Gastrocnemius medialis (tissue), 4 donors: ENCODE results near the gene GNAT3. TPM values are rescaled to one million over a fixed set of nuclear protein-coding genes. Genes with fewer than 3 reads are reported as not detected.

Experiments used
- ATAC-seq, 2 donors: fragments of 150-250 bp; one replicate each; pipeline ENCODE4 v1.9.1; 2016
- DNase-seq, 2 donors: peaks; one replicate each; pipeline ENCODE4 v3.0.0-alpha.2; 2019
- H3K27ac ChIP-seq, 4 donors: fragments of 200-600 bp; sonication (generic); 1 replicate in 1 of 4; 2 replicates in 3 of 4; pipeline ENCODE4 v1.5.1; 2016 to 2018; ENCODE audit warnings: mild to moderate bottlenecking in 2 of 4, moderate library complexity in 1 of 4
- H3K27me3 ChIP-seq, 3 donors: fragments of 200-600 bp; sonication (generic) in 2 of 3; 1 replicate in 1 of 3; 2 replicates in 2 of 3; pipeline versions ENCODE4 v1.5.1 to v1.6.0; 2016 to 2019; ENCODE audit warnings: mild to moderate bottlenecking in 1 of 3, moderate library complexity in 1 of 3
- H3K36me3 ChIP-seq, 2 donors: fragments of 200-600 bp; sonication (generic) in 1 of 2; one replicate each; pipeline ENCODE4 v1.5.1; 2017 to 2018
- H3K4me1 ChIP-seq, 2 donors: fragments of 200-600 bp; sonication (generic) in 1 of 2; one replicate each; pipeline ENCODE4 v1.5.1; 2016 to 2017; ENCODE audit warnings: mild to moderate bottlenecking in 2 of 2
- H3K4me3 ChIP-seq, 4 donors: fragments of 200-600 bp; sonication (generic) in 3 of 4; 1 replicate in 1 of 4; 2 replicates in 3 of 4; pipeline ENCODE4 v1.5.1; 2016 to 2019; ENCODE audit warnings: mild to moderate bottlenecking in 2 of 4
- H3K9me3 ChIP-seq, 3 donors: fragments of 200-600 bp; sonication (generic) in 2 of 3; 1 replicate in 1 of 3; 2 replicates in 2 of 3; pipeline ENCODE4 v1.5.1; 2016 to 2019
- POLR2A ChIP-seq, 2 donors: fragments of 450-650 bp; IDR thresholded peaks; one replicate each; pipeline ENCODE4 v1.6.1; 2017; ENCODE audit warnings: antibody characterized with exemption in 2 of 2, mild to moderate bottlenecking in 2 of 2, moderate library complexity in 2 of 2
- in situ Hi-C, 4 donors: fragments of 200-750 bp; cut with MboI; loops; one replicate each; pipeline versions ENCODE4 v1.15.0 to v1.8.0; 2017; ENCODE audit warnings: low sequenced_read_pairs in 4 of 4
- intact Hi-C: fragments of 100-400 bp; cut with DNase I; formaldehyde crosslinking; loops from one replicate; pipeline ENCODE4 v1.15.1; 2023; ENCODE audit warnings: low total_unique reads
- total RNA-seq, 4 donors: library from RNA; depleted of rRNA; stranded (reverse); fragments of >200 nt; gene quantifications; one replicate each; pipeline versions ENCODE4 v1.1.0 to v1.2.3, GENCODE V29; 2016
- TF ChIP-seq, protein P1 (sequence below), 5 experiments: fragments of 450-650 bp in 3 of 5; fragments of 200-600 bp in 2 of 5; sonication (generic) in 2 of 5; IDR thresholded peaks in 4 of 5; conservative IDR thresholded peaks in 1 of 5; 1 replicate in 4 of 5; 2 replicates in 1 of 5; pipeline ENCODE4 v1.5.1; 2016 to 2019; ENCODE audit warnings: antibody characterized with exemption in 5 of 5, mild to moderate bottlenecking in 3 of 5, moderate library complexity in 3 of 5

GNAT3 gene
- total RNA-seq, 4 donors from 2014 or later: not detected

DNA sequence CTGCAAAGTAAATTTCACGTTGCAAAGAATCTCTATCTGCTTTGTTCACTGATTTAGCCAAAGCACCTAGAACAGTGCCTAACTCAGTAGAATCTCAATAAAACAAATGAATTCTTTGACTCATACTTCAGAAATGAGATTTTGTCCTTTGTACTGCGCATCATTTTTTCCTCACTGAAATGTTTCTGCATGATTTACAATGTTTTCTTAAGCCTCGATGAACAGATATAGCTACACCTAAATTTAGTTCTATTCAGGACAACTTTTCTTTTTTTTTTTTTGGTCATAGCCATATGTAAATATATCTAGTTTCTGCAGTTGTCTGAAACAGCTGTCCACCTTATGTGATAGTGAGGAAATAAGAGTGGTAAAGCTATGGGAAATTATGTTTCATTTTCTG is 15.3 kb downstream of the GNAT3 start:
- Histone ChIP-seq H3K4me3 (no peak overlapping the region), H3K36me3 (no peaks in the 10 kb centered on the region), H3K27ac (no peak overlapping the region), H3K4me1 (peaks cover 25 to 32% of the 10 kb centered on the region in 2 donors), H3K9me3 (no peaks in the 10 kb centered on the region), H3K27me3 (no peaks in the 10 kb centered on the region)
- TF ChIP-seq, protein P1, sequence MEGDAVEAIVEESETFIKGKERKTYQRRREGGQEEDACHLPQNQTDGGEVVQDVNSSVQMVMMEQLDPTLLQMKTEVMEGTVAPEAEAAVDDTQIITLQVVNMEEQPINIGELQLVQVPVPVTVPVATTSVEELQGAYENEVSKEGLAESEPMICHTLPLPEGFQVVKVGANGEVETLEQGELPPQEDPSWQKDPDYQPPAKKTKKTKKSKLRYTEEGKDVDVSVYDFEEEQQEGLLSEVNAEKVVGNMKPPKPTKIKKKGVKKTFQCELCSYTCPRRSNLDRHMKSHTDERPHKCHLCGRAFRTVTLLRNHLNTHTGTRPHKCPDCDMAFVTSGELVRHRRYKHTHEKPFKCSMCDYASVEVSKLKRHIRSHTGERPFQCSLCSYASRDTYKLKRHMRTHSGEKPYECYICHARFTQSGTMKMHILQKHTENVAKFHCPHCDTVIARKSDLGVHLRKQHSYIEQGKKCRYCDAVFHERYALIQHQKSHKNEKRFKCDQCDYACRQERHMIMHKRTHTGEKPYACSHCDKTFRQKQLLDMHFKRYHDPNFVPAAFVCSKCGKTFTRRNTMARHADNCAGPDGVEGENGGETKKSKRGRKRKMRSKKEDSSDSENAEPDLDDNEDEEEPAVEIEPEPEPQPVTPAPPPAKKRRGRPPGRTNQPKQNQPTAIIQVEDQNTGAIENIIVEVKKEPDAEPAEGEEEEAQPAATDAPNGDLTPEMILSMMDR (IDR thresholded peaks at IDR 0.05 in 4 of 5, conservative IDR thresholded peaks at IDR 0.05 in 1 of 5): no peak
- no peak for TF ChIP-seq POLR2A (IDR thresholded peaks at IDR 0.05)
- ATAC-seq: no peak
- no peak for DNase-seq
- intact Hi-C loops: loop anchor here (5.0 kb wide), 1 partner anchor 151 kb away; no protein-coding TSS in a partner anchor
- in situ Hi-C loops: loop anchor here in 1 of 4 donors (10.0 kb wide), 2 partner anchors 58 to 158 kb away; no protein-coding TSS in a partner anchor

DNA sequence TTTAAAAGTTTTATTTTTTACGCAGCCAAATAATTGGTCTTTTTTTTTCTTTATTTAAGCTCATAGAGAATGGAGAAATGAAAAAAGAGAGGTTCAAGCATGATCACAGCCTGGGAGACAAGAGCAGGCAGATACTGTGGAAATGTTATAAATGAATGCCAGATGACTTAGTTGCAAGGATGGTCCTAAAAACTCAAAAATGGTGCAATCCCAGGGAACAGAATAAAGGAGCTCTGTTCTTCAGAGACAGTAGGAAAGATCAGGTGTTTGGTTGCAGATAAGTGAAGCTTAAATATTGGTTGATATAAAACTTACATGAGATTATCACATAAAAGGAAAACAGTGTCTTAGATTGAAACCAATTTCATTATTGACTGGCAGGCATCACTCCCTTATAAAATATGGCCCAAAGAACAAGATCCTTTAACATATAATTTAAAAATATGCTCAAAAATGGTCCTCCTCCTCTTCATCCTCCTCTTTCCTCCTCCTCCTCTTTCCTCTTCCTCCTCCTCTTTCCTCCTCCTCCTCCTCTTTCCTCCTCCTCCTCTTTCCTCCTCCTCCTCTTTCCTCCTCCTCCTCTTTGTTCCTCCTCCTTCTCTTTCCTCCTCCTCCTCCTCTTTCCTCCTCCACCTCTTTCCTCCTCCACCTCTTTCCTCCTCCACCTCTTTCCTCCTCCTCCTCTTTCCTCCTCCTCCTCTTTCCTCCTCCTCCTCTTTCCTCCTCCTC is 18.6 kb downstream of the GNAT3 start:
- Histone ChIP-seq H3K4me1 (peaks cover 19 to 20% of the 10 kb centered on the region in 2 donors), H3K27ac (no peak overlapping the region), H3K4me3 (no peak overlapping the region), H3K9me3 (no peaks in the 10 kb centered on the region), H3K36me3 (no peaks in the 10 kb centered on the region), H3K27me3 (no peaks in the 10 kb centered on the region)
- ATAC-seq: no peak
- intact Hi-C loops (no loop called here), in situ Hi-C loops (loop anchor here in 1 of 4 donors (10.0 kb wide), 2 partner anchors 62 to 162 kb away; no protein-coding TSS in a partner anchor)
- no peak for DNase-seq
- TF ChIP-seq POLR2A (IDR thresholded peaks at IDR 0.05): no peak

DNA sequence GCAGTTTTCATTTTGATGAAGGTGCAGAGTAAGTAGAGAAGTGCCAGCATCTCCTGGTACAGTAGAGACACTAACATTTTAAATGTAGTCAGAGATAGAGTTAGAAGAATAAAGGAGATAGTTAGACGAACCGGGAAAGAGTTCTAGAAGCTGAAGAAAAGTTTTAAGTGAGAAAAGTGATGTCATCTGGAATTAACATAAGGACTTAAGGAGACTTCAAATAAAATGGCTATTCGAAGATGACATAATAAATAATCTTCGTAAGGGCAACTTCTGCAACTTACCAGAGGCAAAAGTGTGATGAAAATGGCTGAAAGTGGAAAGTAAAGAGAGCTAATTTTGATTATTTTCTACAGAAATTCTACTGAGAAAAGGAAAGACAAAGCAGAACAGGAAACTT is 20.4 kb downstream of the GNAT3 start:
- ATAC-seq: no peak

DNA sequence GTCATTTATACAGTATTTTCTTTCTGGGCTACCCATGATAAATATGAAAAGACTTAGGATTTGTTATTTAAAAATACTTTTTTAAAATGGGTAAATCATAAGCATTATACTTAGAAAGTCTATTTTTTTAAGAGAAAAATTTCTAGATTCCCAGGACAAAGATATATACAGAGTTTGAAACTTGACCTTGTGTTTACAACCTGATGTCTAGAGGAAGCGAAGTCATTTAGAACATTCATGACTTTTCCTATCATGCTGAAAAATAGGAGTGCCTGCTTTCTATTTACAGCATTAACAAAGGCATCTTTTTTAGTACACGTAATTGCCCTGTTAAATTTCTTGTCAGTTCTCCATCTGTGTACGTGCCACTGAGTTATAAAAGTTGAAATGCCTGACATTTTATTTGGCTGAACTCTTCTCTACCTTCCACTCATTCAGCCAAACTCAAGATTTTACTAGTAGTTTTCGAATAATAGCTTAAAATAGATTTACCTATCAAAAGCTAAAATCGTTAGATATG is 23.0 kb downstream of the GNAT3 start:
- intact Hi-C loops (no loop called here), in situ Hi-C loops (no loop called here)
- peak overlapping the region; percentile 13 to 59 (median 50) for H3K27ac ChIP-seq
- TF ChIP-seq POLR2A (IDR thresholded peaks at IDR 0.05): no peak
- TF ChIP-seq, protein P1 (IDR thresholded peaks at IDR 0.05 in 4 of 5, conservative IDR thresholded peaks at IDR 0.05 in 1 of 5): no peak
- no peaks in the 10 kb centered on the region for H3K9me3 ChIP-seq
- no peaks in the 10 kb centered on the region for H3K27me3 ChIP-seq
- H3K36me3 ChIP-seq: no peaks in the 10 kb centered on the region
- peaks cover 18 to 19% of the 10 kb centered on the region in 2 donors for H3K4me1 ChIP-seq
- ATAC-seq (peak in 1 of 2 donors; percentile 39), DNase-seq (no peak)
- no peak overlapping the region for H3K4me3 ChIP-seq

More for the DNA sequence above, 20.4 kb downstream of the GNAT3 start:
- Histone ChIP-seq H3K4me3 (no peak overlapping the region), H3K36me3 (no peaks in the 10 kb centered on the region), H3K27me3 (no peaks in the 10 kb centered on the region), H3K27ac (no peak overlapping the region), H3K4me1 (peaks cover 18 to 19% of the 10 kb centered on the region in 2 donors), H3K9me3 (no peaks in the 10 kb centered on the region)
- intact Hi-C loops: no loop called here
- TF ChIP-seq, protein P1 (IDR thresholded peaks at IDR 0.05 in 4 of 5, conservative IDR thresholded peaks at IDR 0.05 in 1 of 5): no peak
- no peak for TF ChIP-seq POLR2A (IDR thresholded peaks at IDR 0.05)
- no peak for DNase-seq
- in situ Hi-C loops: loop anchor here in 1 of 4 donors (10.0 kb wide), 2 partner anchors 63 to 163 kb away; no protein-coding TSS in a partner anchor

DNA sequence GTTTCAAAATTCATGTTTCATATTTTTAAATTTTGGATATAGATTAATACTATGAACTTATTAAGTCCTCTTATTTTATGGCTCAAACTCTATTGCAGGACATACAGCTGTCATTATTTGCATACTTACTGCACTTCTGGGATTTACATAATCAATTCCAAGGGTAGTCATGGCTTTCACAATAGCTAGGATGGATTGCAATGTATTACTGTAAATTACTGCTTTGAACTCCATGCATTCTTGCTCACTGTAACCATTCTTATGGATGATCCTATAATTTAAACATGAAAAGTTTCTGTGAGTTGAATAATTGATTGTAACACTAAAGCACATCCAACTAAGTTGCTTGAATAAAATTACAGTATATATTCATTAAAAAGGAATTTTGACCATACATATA is 23.5 kb downstream of the GNAT3 start:
- Histone ChIP-seq H3K9me3 (no peaks in the 10 kb centered on the region), H3K27ac (peak overlapping the region in 1 of 4 donors; percentile 59), H3K27me3 (no peaks in the 10 kb centered on the region), H3K4me1 (peaks cover 18 to 19% of the 10 kb centered on the region in 2 donors), H3K36me3 (no peaks in the 10 kb centered on the region), H3K4me3 (no peak overlapping the region)
- DNase-seq (no peak), ATAC-seq (no peak)
- in situ Hi-C loops (no loop called here), intact Hi-C loops (no loop called here)
- TF ChIP-seq, protein P1 (IDR thresholded peaks at IDR 0.05 in 4 of 5, conservative IDR thresholded peaks at IDR 0.05 in 1 of 5): no peak
- no peak for TF ChIP-seq POLR2A (IDR thresholded peaks at IDR 0.05)
